22Rv1 (cell line): ENCODE data around the gene OPN1MW.
"Not testable (repeated sequence)": the region's sequence is repeated elsewhere in the genome, so short reads cannot be mapped to it uniquely, and the experiment has no call there.

ENCODE experiments used
- CTCF ChIP-seq: fragments of 450-650 bp; IDR thresholded peaks from 2 replicates; pipeline ENCODE4 v1.5.1; 2017; ENCODE audit warnings: mild to moderate bottlenecking
- ZFX ChIP-seq: fragments of 450-650 bp; IDR thresholded peaks from 2 replicates; pipeline ENCODE4 v1.6.1; 2017; ENCODE audit warnings: antibody characterized with exemption, borderline replicate concordance

- not testable (repeated sequence) for TF ChIP-seq CTCF, ZFX
These were observed 51.2 kb downstream of the OPN1MW start for GRCh38 chrX:154233620-154234019.
